RPMI7951 (cell line): ENCODE data around the gene ZNF814. TPM values are rescaled to one million over a fixed set of nuclear protein-coding genes. Genes with fewer than 3 reads are reported as not detected.
"Not testable (repeated sequence)": the region's sequence is repeated elsewhere in the genome, so short reads cannot be mapped to it uniquely, and the experiment has no call there.

Source experiments
- DNase-seq: peaks from one replicate; pipeline ENCODE4 v3.0.0-alpha.2; 2012; ENCODE audit warnings: low read depth
- total RNA-seq: library from RNA; depleted of rRNA; stranded (reverse); fragments of >200 nt; shearing (Covaris generic); gene quantifications from 2 replicates; pipeline ENCODE4 v1.2.3, GENCODE V29; 2014; rRNA removed

Gene ZNF814
- total RNA-seq: 0.60 and 1.3 TPM in 2 replicates

GRCh38 chr19:57888560-57889231 is at the start of gene ZNF814:
ZNF814 (minus strand) TSS chr19:57889037; CDS start chr19:57888802, 235 bp downstream.
- no peak for DNase-seq

GRCh38 chr19:57935731-57936130 is 46.9 kb upstream of the ZNF814 start:
- DNase-seq: no peak

GRCh38 chr19:57934820-57935665 is 46.2 kb upstream of the ZNF814 start, which contains the start of gene ZNF418:
ZNF418 (minus strand) TSS chr19:57935402; CDS start chr19:57933822, 1,580 bp downstream.
- peak; percentile 86 for DNase-seq

- no peak for DNase-seq
Observed at GRCh38 chr19:57927587-57927986, 38.8 kb upstream of the ZNF814 start.

GRCh38 chr19:57916168-57916995 is 27.5 kb upstream of the ZNF814 start, which contains the start of gene ZNF417:
ZNF417 (minus strand) TSS chr19:57916592; CDS start chr19:57916411, 181 bp downstream.
- DNase-seq: peak; percentile 98

GRCh38 chr19:57914531-57914930 is 25.7 kb upstream of the ZNF814 start:
- DNase-seq: no peak

- no peak for DNase-seq
Observed at GRCh38 chr19:57907394-57907793, 18.6 kb upstream of the ZNF814 start.

GRCh38 chr19:57905258-57905657 is 16.4 kb upstream of the ZNF814 start:
- no peak for DNase-seq

- no peak for DNase-seq
Observed at GRCh38 chr19:57903618-57904184, 14.9 kb upstream of the ZNF814 start.

- DNase-seq: no peak
Observed at GRCh38 chr19:57900311-57900710, 11.5 kb upstream of the ZNF814 start.

GRCh38 chr19:57890706-57891105 is 1.9 kb upstream of the ZNF814 start:
- DNase-seq: peak; percentile 82

- no peak for DNase-seq
Observed at GRCh38 chr19:57888107-57888559, 704 bp downstream of the ZNF814 start.

GRCh38 chr19:57887195-57887941 is 1.5 kb downstream of the ZNF814 start:
- no peak for DNase-seq

- no peak for DNase-seq
Observed at GRCh38 chr19:57886046-57886445, 2.8 kb downstream of the ZNF814 start.

GRCh38 chr19:57873883-57874799 is 14.7 kb downstream of the ZNF814 start:
- not testable (repeated sequence) for DNase-seq

- no peak for DNase-seq
Observed at GRCh38 chr19:57872450-57872849, 16.4 kb downstream of the ZNF814 start.

GRCh38 chr19:57870225-57870624 is 18.6 kb downstream of the ZNF814 start:
- DNase-seq: no peak

- DNase-seq: not testable (repeated sequence)
Observed at GRCh38 chr19:57869655-57870054, 19.2 kb downstream of the ZNF814 start.

GRCh38 chr19:57867868-57868492 is 20.9 kb downstream of the ZNF814 start:
- no peak for DNase-seq
